Lung (tissue), 12 donors: ENCODE results near the gene NKAIN1. TPM values are rescaled to one million over a fixed set of nuclear protein-coding genes. Genes with fewer than 3 reads are reported as not detected.

Experiments used
- ATAC-seq: fragments of 200-7000 bp; cut with Tn5 transposase; one replicate; pipeline ENCODE4 v1.9.1; 2020; ENCODE audit warnings: moderate number of reproducible peaks; ENCODE audit not compliant: insufficient read depth, low FRiP score
- DNase-seq, 3 donors: peaks; one replicate each; pipeline ENCODE4 v3.0.0-alpha.2; 2013 to 2017
- H3K27ac ChIP-seq, 2 donors: one replicate each; pipeline ENCODE4 v1.5.1; 2013; ENCODE audit warnings: mild to moderate bottlenecking in 2 of 2, moderate library complexity in 2 of 2, control low read depth in 1 of 2, inconsistent platforms in 1 of 2, low read depth in 1 of 2, low read length in 1 of 2
- H3K27me3 ChIP-seq, 3 donors: one replicate each; pipeline ENCODE4 v1.5.1; 2013; ENCODE audit warnings: low read length in 2 of 3; ENCODE audit not compliant: control insufficient read depth in 3 of 3, insufficient read depth in 3 of 3
- H3K36me3 ChIP-seq, 4 donors: one replicate each; pipeline ENCODE4 v1.5.1; 2013; ENCODE audit warnings: low read length in 4 of 4, mild to moderate bottlenecking in 1 of 4, moderate library complexity in 1 of 4; ENCODE audit not compliant: control insufficient read depth in 4 of 4, insufficient read depth in 4 of 4
- H3K4me1 ChIP-seq, 5 donors: one replicate each; pipeline ENCODE4 v1.5.1; 2013; ENCODE audit warnings: low read length in 5 of 5, mild to moderate bottlenecking in 2 of 5, moderate library complexity in 1 of 5; ENCODE audit not compliant: control insufficient read depth in 5 of 5, insufficient read depth in 5 of 5
- H3K4me3 ChIP-seq: one replicate; pipeline ENCODE4 v1.5.1; 2013; ENCODE audit warnings: mild to moderate bottlenecking, control low read depth, moderate library complexity
- H3K9ac ChIP-seq, 2 donors: one replicate each; pipeline ENCODE4 v1.5.1; 2013; ENCODE audit warnings: low read length in 2 of 2, control low read depth in 1 of 2; ENCODE audit not compliant: insufficient read depth in 1 of 2
- H3K9me3 ChIP-seq, 4 donors: one replicate each; pipeline ENCODE4 v1.5.1; 2013; ENCODE audit warnings: low read length in 3 of 4, mild to moderate bottlenecking in 1 of 4, moderate library complexity in 1 of 4; ENCODE audit not compliant: control insufficient read depth in 4 of 4, insufficient read depth in 3 of 4
- WGBS, 2 donors: extraction: QIAGEN DNeasy Blood & Tissue Kit; methylation state at CpG; one replicate each; pipeline ENCODE4 v1.1.7; 2013; 5-methylcytosine and 5-hydroxymethylcytosine counted together
- polyA plus RNA-seq, 2 donors: library from polyadenylated mRNA; stranded (reverse); fragments of 200-250 nt; gene quantifications; one replicate each; pipeline ENCODE4 v1.2.1, GENCODE V29; 2013
- total RNA-seq, 2 donors: library from RNA; depleted of rRNA in 1 of 2; stranded (reverse); fragments of >200 nt in 1 of 2; gene quantifications; one replicate each; pipeline ENCODE4 v1.2.1, GENCODE V29; 2014 to 2021
- TF ChIP-seq, protein P1 (sequence below): IDR thresholded peaks from 2 replicates; pipeline ENCODE4 v1.5.1; 2012; ENCODE audit warnings: mild to moderate bottlenecking; ENCODE audit errors: control extremely low read depth, extremely low read depth
- donor health status: control.
- donor health status: control.
- donor health status: Bipolar disorder and iron deficiency.
- donor health status: healthy.
- donor health status: DM: yes; HTN: yes; CAD: no.

The NKAIN1 gene
- total and polyA plus RNA-seq, 4 donors = 0.03 TPM; not detected in 3

DNA sequence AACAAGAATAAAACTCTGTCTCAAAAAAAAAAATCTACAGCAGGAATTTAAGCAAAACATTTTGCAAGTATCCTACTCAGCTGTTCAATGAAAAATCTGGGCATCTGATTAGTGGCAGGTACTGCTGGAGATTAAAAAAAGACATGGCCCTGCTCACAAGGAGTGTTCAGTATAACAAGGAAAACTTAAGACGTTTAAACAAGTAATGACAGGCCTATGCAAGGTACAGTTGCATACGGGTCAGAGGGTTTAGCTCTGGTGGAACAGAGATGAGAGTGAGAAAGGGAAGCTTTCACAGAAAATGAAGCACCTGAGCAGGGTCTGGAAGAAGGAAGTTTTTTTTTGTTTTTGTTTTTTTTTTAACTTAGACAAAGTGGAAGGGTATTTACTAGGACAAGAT is 33.9 kb upstream of the NKAIN1 start:
- DNase-seq (no peak), ATAC-seq (no peak)
- Histone ChIP-seq H3K9me3 (no peaks in the 10 kb centered on the region), H3K4me1 (no peaks in the 10 kb centered on the region), H3K27ac (no peak overlapping the region), H3K36me3 (peaks cover 22 to 39% (median 29%) of the 10 kb centered on the region in 4 donors), H3K4me3 (no peak overlapping the region), H3K27me3 (no peaks in the 10 kb centered on the region), H3K9ac (no peak overlapping the region)
- WGBS, 2 donors = 80 to 81% methylated on average over 2 of the region's 2 CpGs
- TF ChIP-seq, protein P1, sequence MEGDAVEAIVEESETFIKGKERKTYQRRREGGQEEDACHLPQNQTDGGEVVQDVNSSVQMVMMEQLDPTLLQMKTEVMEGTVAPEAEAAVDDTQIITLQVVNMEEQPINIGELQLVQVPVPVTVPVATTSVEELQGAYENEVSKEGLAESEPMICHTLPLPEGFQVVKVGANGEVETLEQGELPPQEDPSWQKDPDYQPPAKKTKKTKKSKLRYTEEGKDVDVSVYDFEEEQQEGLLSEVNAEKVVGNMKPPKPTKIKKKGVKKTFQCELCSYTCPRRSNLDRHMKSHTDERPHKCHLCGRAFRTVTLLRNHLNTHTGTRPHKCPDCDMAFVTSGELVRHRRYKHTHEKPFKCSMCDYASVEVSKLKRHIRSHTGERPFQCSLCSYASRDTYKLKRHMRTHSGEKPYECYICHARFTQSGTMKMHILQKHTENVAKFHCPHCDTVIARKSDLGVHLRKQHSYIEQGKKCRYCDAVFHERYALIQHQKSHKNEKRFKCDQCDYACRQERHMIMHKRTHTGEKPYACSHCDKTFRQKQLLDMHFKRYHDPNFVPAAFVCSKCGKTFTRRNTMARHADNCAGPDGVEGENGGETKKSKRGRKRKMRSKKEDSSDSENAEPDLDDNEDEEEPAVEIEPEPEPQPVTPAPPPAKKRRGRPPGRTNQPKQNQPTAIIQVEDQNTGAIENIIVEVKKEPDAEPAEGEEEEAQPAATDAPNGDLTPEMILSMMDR = no peak

DNA sequence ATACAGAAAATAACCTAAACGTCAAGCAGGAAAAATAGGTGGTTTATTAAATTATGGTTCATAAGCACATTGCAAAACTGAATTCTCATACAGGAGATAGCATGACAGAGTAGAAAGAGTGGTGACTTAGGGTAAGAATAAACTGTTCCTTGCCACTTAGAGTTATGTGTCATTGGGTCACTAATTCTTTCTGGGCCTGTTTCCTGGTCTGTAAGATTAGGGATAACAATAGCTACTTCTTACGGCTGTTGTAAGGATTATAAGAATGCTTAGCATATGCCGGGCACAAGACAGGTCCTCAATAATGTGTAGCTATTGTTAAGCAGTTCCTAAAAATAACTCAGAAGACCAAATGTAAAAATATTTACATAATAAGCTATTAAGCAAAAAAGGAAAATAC is 32.7 kb upstream of the NKAIN1 start:
- Histone ChIP-seq H3K36me3 (peaks cover 22 to 37% (median 31%) of the 10 kb centered on the region in 4 donors), H3K9me3 (no peaks in the 10 kb centered on the region), H3K4me1 (no peaks in the 10 kb centered on the region), H3K27ac (no peak overlapping the region), H3K9ac (no peak overlapping the region), H3K27me3 (no peaks in the 10 kb centered on the region), H3K4me3 (no peak overlapping the region)
- ATAC-seq (no peak), DNase-seq (peak in 1 of 3 donors; percentile 31)
- 65 to 88% methylated on average over 3 of the region's 3 CpGs for WGBS, 2 donors
- TF ChIP-seq, protein P1 = no peak

DNA sequence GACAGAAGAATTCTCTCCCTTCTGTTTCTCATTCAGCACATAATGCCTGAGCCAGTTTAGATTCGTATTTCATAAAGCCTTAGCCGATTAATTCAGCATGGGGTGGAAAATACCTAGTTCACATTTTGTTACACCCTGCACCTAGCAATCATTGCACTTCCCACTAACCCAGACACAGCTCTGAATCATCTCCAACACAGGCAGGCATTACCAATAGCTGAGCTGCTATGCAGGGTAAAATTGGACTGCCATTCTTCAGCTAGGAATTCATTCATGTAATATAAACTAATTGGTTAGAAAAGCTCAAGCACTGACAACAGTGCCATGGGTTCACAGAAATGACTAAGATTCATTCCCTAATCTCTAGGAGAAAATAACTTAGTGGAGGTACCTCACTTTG is 26.9 kb upstream of the NKAIN1 start:
- 95 to 100% methylated on average over 2 of the region's 2 CpGs for WGBS, 2 donors
- Histone ChIP-seq H3K9me3 (no peaks in the 10 kb centered on the region), H3K4me1 (no peaks in the 10 kb centered on the region), H3K36me3 (peaks cover 28 to 42% (median 36%) of the 10 kb centered on the region in 4 donors), H3K9ac (no peak overlapping the region), H3K27me3 (no peaks in the 10 kb centered on the region), H3K27ac (no peak overlapping the region), H3K4me3 (no peak overlapping the region)
- TF ChIP-seq, protein P1 = no peak
- ATAC-seq = no peak
- no peak for DNase-seq

DNA sequence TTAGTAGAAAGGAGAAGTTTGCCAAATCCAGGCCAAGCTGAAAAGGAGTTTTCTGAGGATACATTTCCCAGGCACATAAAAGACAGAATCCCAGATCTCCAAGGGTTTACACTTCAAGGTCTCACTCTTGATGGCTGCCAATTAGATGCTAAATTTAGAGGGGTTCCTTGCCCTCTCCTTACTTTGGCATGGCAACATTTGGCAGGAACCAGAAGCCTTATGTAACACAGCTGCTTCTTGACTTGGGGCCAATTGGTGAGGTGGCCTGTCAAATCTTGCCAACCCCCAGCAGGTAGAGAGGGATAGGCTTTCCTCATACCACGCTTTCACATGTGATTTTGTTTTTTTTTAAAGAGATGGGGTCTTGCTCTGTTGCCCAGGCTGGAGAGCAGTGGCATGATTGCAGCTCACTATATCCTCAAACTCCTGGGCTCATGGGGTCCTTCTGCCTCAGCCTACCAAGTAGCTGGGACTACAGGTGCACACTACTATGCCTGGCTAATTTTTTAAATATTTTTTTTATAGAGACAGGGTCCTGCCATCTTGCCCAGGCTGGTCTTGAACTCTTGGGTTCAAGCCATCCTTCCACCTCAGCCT is 25.2 kb upstream of the NKAIN1 start:
- Histone ChIP-seq H3K27ac (no peak overlapping the region), H3K4me3 (no peak overlapping the region), H3K4me1 (no peaks in the 10 kb centered on the region), H3K27me3 (no peaks in the 10 kb centered on the region), H3K36me3 (peaks cover 23 to 48% (median 31%) of the 10 kb centered on the region in 4 donors), H3K9me3 (no peaks in the 10 kb centered on the region), H3K9ac (no peak overlapping the region)
- TF ChIP-seq, protein P1 = no peak
- no peak for DNase-seq
- WGBS, 2 donors = 80 to 96% methylated on average over 1 of the region's 1 CpG
- ATAC-seq = no peak
